DND-41 (cell line): ENCODE measurements around the gene FBXO3.

Experiments
- ATAC-seq: fragments of 200-7000 bp; cut with Tn5 transposase; 3 replicates; pipeline ENCODE4 v1.9.1; 2021; ENCODE audit warnings: low read depth; ENCODE audit not compliant: insufficient read depth
- DNase-seq: peaks from one replicate; pipeline ENCODE4 v3.0.0-alpha.2; 2020
- H2AFZ ChIP-seq: 2 replicates; pipeline ENCODE4 v1.6.0; 2012; ENCODE audit warnings: low read depth, low read length
- H3K27ac ChIP-seq: 2 replicates; pipeline ENCODE4 v1.5.1; 2012; ENCODE audit warnings: low read length, inconsistent platforms
- H3K27me3 ChIP-seq: fragments of 200-600 bp; sonication (generic); 2 replicates; pipeline ENCODE4 v1.6.0; 2012; ENCODE audit warnings: low read length, mild to moderate bottlenecking, inconsistent platforms; ENCODE audit not compliant: insufficient read depth, poor library complexity
- H3K36me3 ChIP-seq: 2 replicates; pipeline ENCODE4 v1.5.1; 2012; ENCODE audit warnings: low read length, inconsistent platforms; ENCODE audit not compliant: insufficient read depth
- H3K4me1 ChIP-seq: 2 replicates; pipeline ENCODE4 v1.5.1; 2012; ENCODE audit warnings: mild to moderate bottlenecking, low read length; ENCODE audit not compliant: insufficient read depth
- H3K4me2 ChIP-seq: 2 replicates; pipeline ENCODE4 v1.6.0; 2012; ENCODE audit warnings: mild to moderate bottlenecking, moderate library complexity, low read length, inconsistent platforms; ENCODE audit not compliant: insufficient read depth
- H3K4me3 ChIP-seq, 2 experiments: fragments of 200-600 bp in 1 of 2; shearing (Covaris generic) in 1 of 2; 2 replicates each; pipeline ENCODE4 v1.5.1; 2012 to 2016; ENCODE audit warnings: inconsistent platforms in 2 of 2, low read length in 2 of 2, mild to moderate bottlenecking in 2 of 2, low read depth in 1 of 2, moderate library complexity in 1 of 2
- H3K79me2 ChIP-seq: 2 replicates; pipeline ENCODE4 v1.6.0; 2012; ENCODE audit warnings: low read length, inconsistent platforms; ENCODE audit not compliant: insufficient read depth
- H3K9ac ChIP-seq: 2 replicates; pipeline ENCODE4 v1.6.0; 2012; ENCODE audit warnings: low read depth, mild to moderate bottlenecking, inconsistent platforms, low read length, moderate library complexity
- H3K9me3 ChIP-seq: 2 replicates; pipeline ENCODE4 v1.5.1; 2012; ENCODE audit warnings: low read length, moderate library complexity, mild to moderate bottlenecking, inconsistent platforms; ENCODE audit not compliant: insufficient read depth, severe bottlenecking
- H4K20me1 ChIP-seq: 2 replicates; pipeline ENCODE4 v1.6.0; 2012; ENCODE audit warnings: low read length; ENCODE audit not compliant: insufficient read depth
- CTCF ChIP-seq: IDR thresholded peaks from 2 replicates; pipeline ENCODE4 v1.5.1; 2012; ENCODE audit warnings: borderline replicate concordance, low read length, moderate library complexity, mild to moderate bottlenecking; ENCODE audit not compliant: poor library complexity, severe bottlenecking; ENCODE audit errors: extremely low read depth
- EZH2 ChIP-seq: IDR thresholded peaks from 3 replicates; pipeline ENCODE4 v1.6.1; 2012; ENCODE audit warnings: borderline replicate concordance, low read depth, mild to moderate bottlenecking, moderate library complexity, low read length, inconsistent platforms; ENCODE audit not compliant: severe bottlenecking

The FBXO3 gene

GRCh38 chr11:33725496-33725895, 48.8 kb downstream of the FBXO3 start:
- DNase-seq (no peak), ATAC-seq (no peak)
- H4K20me1 ChIP-seq: no peaks in the 10 kb centered on the region
- H3K4me3 ChIP-seq: no peak overlapping the region
- no peak overlapping the region for H3K27ac ChIP-seq
- H3K4me1 ChIP-seq: no peaks in the 10 kb centered on the region
- H3K36me3 ChIP-seq: no peaks in the 10 kb centered on the region
- no peak overlapping the region for H3K4me2 ChIP-seq
- TF ChIP-seq EZH2: no peak
- TF ChIP-seq CTCF: no peak
- H2AFZ ChIP-seq: no peak overlapping the region
- H3K27me3 ChIP-seq: no peaks in the 10 kb centered on the region
- no peak overlapping the region for H3K9ac ChIP-seq
- no peaks in the 10 kb centered on the region for H3K9me3 ChIP-seq
- no peaks in the 10 kb centered on the region for H3K79me2 ChIP-seq

GRCh38 chr11:33724644-33725035, 49.7 kb downstream of the FBXO3 start:
- no peak overlapping the region for H3K4me2 ChIP-seq

GRCh38 chr11:33723238-33723881, 51.0 kb downstream of the FBXO3 start:
- no peak for DNase-seq
- ATAC-seq: no peak
- H3K27me3 ChIP-seq: peaks cover 3% of the 10 kb centered on the region
- H4K20me1 ChIP-seq: no peaks in the 10 kb centered on the region
- no peaks in the 10 kb centered on the region for H3K9me3 ChIP-seq
- TF ChIP-seq CTCF: no peak
- H3K79me2 ChIP-seq: no peaks in the 10 kb centered on the region
- H3K9ac ChIP-seq: no peak overlapping the region
- no peaks in the 10 kb centered on the region for H3K4me1 ChIP-seq
- H3K4me3 ChIP-seq: no peak overlapping the region
- no peaks in the 10 kb centered on the region for H3K36me3 ChIP-seq
- no peak overlapping the region for H3K27ac ChIP-seq
- no peak overlapping the region for H3K4me2 ChIP-seq
- H2AFZ ChIP-seq: no peak overlapping the region

More at GRCh38 chr11:33724644-33725035, 49.7 kb downstream of the FBXO3 start:
- H2AFZ ChIP-seq: no peak overlapping the region
- H3K27me3 ChIP-seq: peaks cover 2% of the 10 kb centered on the region
- H4K20me1 ChIP-seq: no peaks in the 10 kb centered on the region
- H3K79me2 ChIP-seq: no peaks in the 10 kb centered on the region
- no peaks in the 10 kb centered on the region for H3K36me3 ChIP-seq
- no peak overlapping the region for H3K27ac ChIP-seq
- H3K4me1 ChIP-seq: no peaks in the 10 kb centered on the region
- H3K4me3 ChIP-seq: no peak overlapping the region
- no peak for DNase-seq
- TF ChIP-seq CTCF: no peak
- no peak for TF ChIP-seq EZH2
- H3K9ac ChIP-seq: no peak overlapping the region
- ATAC-seq: no peak
- H3K9me3 ChIP-seq: no peaks in the 10 kb centered on the region
